Posterior cingulate gyrus (tissue), 11 donors: ENCODE results near the gene BCL3.
A peak's percentile ranks its signal among the peaks of the same experiment; 100 is the strongest.

Experiments used
- DNase-seq, 10 donors: peaks; one replicate each; pipeline versions ENCODE4 v3.0.0 to v3.0.0-alpha.2; 2020 to 2021; ENCODE audit warnings: mixed read lengths in 3 of 10
- intact Hi-C: fragments of 100-400 bp; cut with DNase I; formaldehyde crosslinking; loops from one replicate; pipeline ENCODE4 v1.15.1; 2023

The BCL3 gene

GRCh38 chr19:44740351-44740824, 8.1 kb upstream of the BCL3 start:
- DNase-seq, result no peak
- intact Hi-C loops, result no loop called here

GRCh38 chr19:44741258-44741731, 7.2 kb upstream of the BCL3 start:
- intact Hi-C loops, result no loop called here
- DNase-seq, result no peak

- peak; percentile 66 to 96 (median 81) for DNase-seq
- intact Hi-C loops, result no loop called here
Observed at GRCh38 chr19:44741841-44742329, 6.6 kb upstream of the BCL3 start.

GRCh38 chr19:44742330-44743061, 6.0 kb upstream of the BCL3 start:
- intact Hi-C loops, result no loop called here
- DNase-seq, result no peak

GRCh38 chr19:44744871-44745332, 3.6 kb upstream of the BCL3 start:
- no peak for DNase-seq
- intact Hi-C loops, result no loop called here

GRCh38 chr19:44745341-44745831, 3.1 kb upstream of the BCL3 start:
- intact Hi-C loops, result no loop called here
- no peak for DNase-seq

GRCh38 chr19:44745887-44746600, 2.5 kb upstream of the BCL3 start:
- no peak for DNase-seq
- intact Hi-C loops, result no loop called here

- no peak for DNase-seq
- intact Hi-C loops, result no loop called here
Observed at GRCh38 chr19:44746616-44746945, 1.9 kb upstream of the BCL3 start.

- DNase-seq, result peak; percentile 39 to 95 (median 69)
- intact Hi-C loops, result no loop called here
Observed at GRCh38 chr19:44746946-44747738, 1.4 kb upstream of the BCL3 start.

GRCh38 chr19:44747739-44748425, 626 bp upstream of the BCL3 start:
- DNase-seq, result peak in 2 of 10 donors; percentile 27
- intact Hi-C loops, result no loop called here

GRCh38 chr19:44749292-44749691, 784 bp downstream of the BCL3 start:
- intact Hi-C loops, result no loop called here
- no peak for DNase-seq

- no peak for DNase-seq
- intact Hi-C loops, result no loop called here
Observed at GRCh38 chr19:44749994-44750393, 1.5 kb downstream of the BCL3 start.

- DNase-seq, result no peak
- intact Hi-C loops, result no loop called here
Observed at GRCh38 chr19:44752123-44752815, 3.8 kb downstream of the BCL3 start.

- intact Hi-C loops, result no loop called here
- peak in 9 of 10 donors; percentile 29 to 90 (median 52) for DNase-seq
Observed at GRCh38 chr19:44752816-44753625, 4.5 kb downstream of the BCL3 start.

GRCh38 chr19:44753626-44753931, 5.1 kb downstream of the BCL3 start:
- intact Hi-C loops, result no loop called here
- DNase-seq, result no peak

- intact Hi-C loops, result no loop called here
- DNase-seq, result peak in 6 of 10 donors; percentile 29 to 91 (median 36)
Observed at GRCh38 chr19:44753932-44754749, 5.6 kb downstream of the BCL3 start.

- DNase-seq, result peak in 1 of 10 donors; percentile 25
- intact Hi-C loops, result no loop called here
Observed at GRCh38 chr19:44754750-44755080, 6.2 kb downstream of the BCL3 start.

- DNase-seq, result peak in 1 of 10 donors; percentile 11
- intact Hi-C loops, result no loop called here
Observed at GRCh38 chr19:44755219-44755618, 6.7 kb downstream of the BCL3 start.
